ENCODE measurements around the gene NMNAT2.
"Not testable (repeated sequence)": the region's sequence is repeated elsewhere in the genome, so short reads cannot be mapped to it uniquely, and the experiment has no call there.

NMNAT2 gene

DNA sequence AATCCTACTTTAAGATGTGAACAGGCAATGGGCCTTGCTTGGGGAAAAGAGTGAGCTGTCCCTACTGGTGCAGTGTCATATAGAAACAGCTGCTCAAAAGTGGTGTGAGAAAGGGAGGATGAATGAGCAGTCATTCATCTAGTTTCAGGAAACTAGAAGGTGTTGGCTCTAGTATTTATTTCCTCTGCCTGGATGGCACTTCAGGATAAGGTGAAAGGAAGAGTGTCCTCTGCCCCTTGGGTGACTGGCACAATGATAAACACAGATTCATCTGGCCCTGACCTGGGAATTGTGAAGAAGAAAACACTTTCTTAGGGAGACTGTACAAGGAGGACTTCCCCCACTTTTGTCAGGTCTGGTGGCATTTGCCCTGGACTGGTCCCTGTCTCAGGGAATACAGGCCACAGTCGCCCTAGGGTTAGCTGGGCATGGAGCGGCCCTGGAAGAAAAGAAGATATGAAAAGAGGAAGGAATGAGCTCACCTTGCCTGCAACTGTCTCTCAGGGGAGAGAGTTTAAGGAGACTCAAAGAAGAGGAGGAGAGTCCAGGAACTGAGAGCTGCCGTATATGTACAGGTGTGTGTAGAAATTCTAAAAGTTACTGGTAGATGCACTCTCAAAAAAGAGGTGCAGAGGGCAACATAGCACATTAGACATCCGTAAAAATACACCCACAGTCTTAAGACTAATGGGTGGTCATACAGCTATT is 13.8 kb upstream of the NMNAT2 start:
- Histone ChIP-seq H3K27ac (ENCODE audit: low read depth, low read length, poor library complexity, severe bottlenecking) (no peak overlapping the region), H3F3A (ENCODE audit: insufficient read depth, low read length) (no peaks in the 10 kb centered on the region), H2AFZ (ENCODE audit: low read length) (no peak overlapping the region)

DNA sequence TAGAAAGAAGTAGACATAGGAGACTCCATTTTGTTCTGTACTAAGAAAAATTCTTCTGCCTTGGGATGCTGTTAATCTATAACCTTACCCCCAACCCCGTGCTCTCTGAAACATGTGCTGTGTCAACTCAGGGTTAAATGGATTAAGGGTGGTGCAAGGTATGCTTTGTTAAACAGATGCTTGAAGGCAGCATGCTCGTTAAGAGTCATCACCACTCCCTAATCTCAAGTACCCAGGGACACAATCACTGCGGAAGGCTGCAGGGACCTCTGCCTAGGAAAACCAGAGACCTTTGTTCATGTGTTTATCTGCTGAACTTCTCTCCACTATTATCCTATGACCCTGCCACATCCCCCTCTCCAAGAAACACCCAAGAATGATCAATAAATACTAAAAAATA is 9.4 kb upstream of the NMNAT2 start:
- not testable (repeated sequence) for H3K27me3 ChIP-seq (ENCODE audit: insufficient read depth, low read length); H3F3A ChIP-seq (ENCODE audit: insufficient read depth, low read length); H3K79me2 ChIP-seq (ENCODE audit: insufficient read depth, low read length); H3K36me3 ChIP-seq (ENCODE audit: insufficient read depth, low read length); H3K9ac ChIP-seq (ENCODE audit: low read length); H3K4me3 ChIP-seq (ENCODE audit: low read depth, low read length, poor library complexity, severe bottlenecking); H3K9me2 ChIP-seq (ENCODE audit: low read depth, low read length); H3K4me1 ChIP-seq (ENCODE audit: insufficient read depth, low read length, severe bottlenecking); H4K20me1 ChIP-seq (ENCODE audit: insufficient read depth, low read length); H3K9me3 ChIP-seq (ENCODE audit: low read length); H3K27ac ChIP-seq (ENCODE audit: low read depth, low read length, poor library complexity, severe bottlenecking); H2AFZ ChIP-seq (ENCODE audit: low read length); H3K4me2 ChIP-seq (ENCODE audit: low read length)

More for the DNA sequence above, 13.8 kb upstream of the NMNAT2 start:
- no peak overlapping the region for H3K4me2 ChIP-seq (ENCODE audit: low read length)
- H3K4me1 ChIP-seq (ENCODE audit: insufficient read depth, low read length, severe bottlenecking): no peaks in the 10 kb centered on the region
- TF ChIP-seq EZH2 (IDR thresholded peaks at IDR 0.05; ENCODE audit: borderline replicate concordance, low read length): no peak
- TF ChIP-seq, protein P1, sequence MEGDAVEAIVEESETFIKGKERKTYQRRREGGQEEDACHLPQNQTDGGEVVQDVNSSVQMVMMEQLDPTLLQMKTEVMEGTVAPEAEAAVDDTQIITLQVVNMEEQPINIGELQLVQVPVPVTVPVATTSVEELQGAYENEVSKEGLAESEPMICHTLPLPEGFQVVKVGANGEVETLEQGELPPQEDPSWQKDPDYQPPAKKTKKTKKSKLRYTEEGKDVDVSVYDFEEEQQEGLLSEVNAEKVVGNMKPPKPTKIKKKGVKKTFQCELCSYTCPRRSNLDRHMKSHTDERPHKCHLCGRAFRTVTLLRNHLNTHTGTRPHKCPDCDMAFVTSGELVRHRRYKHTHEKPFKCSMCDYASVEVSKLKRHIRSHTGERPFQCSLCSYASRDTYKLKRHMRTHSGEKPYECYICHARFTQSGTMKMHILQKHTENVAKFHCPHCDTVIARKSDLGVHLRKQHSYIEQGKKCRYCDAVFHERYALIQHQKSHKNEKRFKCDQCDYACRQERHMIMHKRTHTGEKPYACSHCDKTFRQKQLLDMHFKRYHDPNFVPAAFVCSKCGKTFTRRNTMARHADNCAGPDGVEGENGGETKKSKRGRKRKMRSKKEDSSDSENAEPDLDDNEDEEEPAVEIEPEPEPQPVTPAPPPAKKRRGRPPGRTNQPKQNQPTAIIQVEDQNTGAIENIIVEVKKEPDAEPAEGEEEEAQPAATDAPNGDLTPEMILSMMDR (IDR thresholded peaks at IDR 0.05; ENCODE audit: low read length): no peak
- H3K27me3 ChIP-seq (ENCODE audit: insufficient read depth, low read length): no peaks in the 10 kb centered on the region
- no peak overlapping the region for H3K4me3 ChIP-seq (ENCODE audit: low read depth, low read length, poor library complexity, severe bottlenecking)
- no peaks in the 10 kb centered on the region; the same call in 1 of the 2 replicates for H3K36me3 ChIP-seq (ENCODE audit: insufficient read depth, low read length)
- no peaks in the 10 kb centered on the region for H4K20me1 ChIP-seq (ENCODE audit: insufficient read depth, low read length)
- H3K9me2 ChIP-seq (ENCODE audit: low read depth, low read length): no peaks in the 10 kb centered on the region
- no peaks in the 10 kb centered on the region for H3K9me3 ChIP-seq (ENCODE audit: low read length)
- no peaks in the 10 kb centered on the region for H3K79me2 ChIP-seq (ENCODE audit: insufficient read depth, low read length)
- H3K9ac ChIP-seq (ENCODE audit: low read length): no peak overlapping the region

DNA sequence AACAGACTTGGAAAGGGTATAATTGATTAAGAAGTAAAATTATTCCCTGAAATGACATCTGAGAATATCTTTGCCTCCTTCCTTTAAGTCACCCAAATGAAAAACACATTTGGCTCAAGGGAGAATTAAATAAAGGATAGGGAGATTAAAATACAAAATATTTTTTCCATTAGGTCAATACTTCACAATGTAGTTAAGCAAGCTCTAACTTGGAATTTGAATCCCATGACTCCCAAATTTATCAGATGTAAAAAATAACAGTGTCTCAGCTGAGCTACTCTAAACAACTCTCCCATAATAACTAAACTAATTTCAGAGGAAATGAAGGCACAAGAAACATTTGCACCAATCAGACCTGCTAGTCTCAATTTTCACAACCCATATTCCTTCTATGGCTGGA is 6.5 kb upstream of the NMNAT2 start:
- Histone ChIP-seq H2AFZ (ENCODE audit: low read length) (no peak overlapping the region), H3K27ac (ENCODE audit: low read depth, low read length, poor library complexity, severe bottlenecking) (no peak overlapping the region), H3K36me3 (ENCODE audit: insufficient read depth, low read length) (no peaks in the 10 kb centered on the region; the same call in 1 of the 2 replicates), H3K79me2 (ENCODE audit: insufficient read depth, low read length) (no peaks in the 10 kb centered on the region), H3K9me2 (ENCODE audit: low read depth, low read length) (no peaks in the 10 kb centered on the region), H3K27me3 (ENCODE audit: insufficient read depth, low read length) (0 out of 2 replicates have a peak, but pooled peaks cover 3% of the 10 kb centered on the region), H3K9ac (ENCODE audit: low read length) (no peak overlapping the region), H3K4me2 (ENCODE audit: low read length) (no peak overlapping the region), H3K4me1 (ENCODE audit: insufficient read depth, low read length, severe bottlenecking) (no peaks in the 10 kb centered on the region), H3K4me3 (ENCODE audit: low read depth, low read length, poor library complexity, severe bottlenecking) (no peak overlapping the region), H3K9me3 (ENCODE audit: low read length) (no peaks in the 10 kb centered on the region), H3F3A (ENCODE audit: insufficient read depth, low read length) (no peaks in the 10 kb centered on the region), H4K20me1 (ENCODE audit: insufficient read depth, low read length) (no peaks in the 10 kb centered on the region)
- TF ChIP-seq, protein P1 (IDR thresholded peaks at IDR 0.05; ENCODE audit: low read length): no peak
- no peak for TF ChIP-seq EZH2 (IDR thresholded peaks at IDR 0.05; ENCODE audit: borderline replicate concordance, low read length)

DNA sequence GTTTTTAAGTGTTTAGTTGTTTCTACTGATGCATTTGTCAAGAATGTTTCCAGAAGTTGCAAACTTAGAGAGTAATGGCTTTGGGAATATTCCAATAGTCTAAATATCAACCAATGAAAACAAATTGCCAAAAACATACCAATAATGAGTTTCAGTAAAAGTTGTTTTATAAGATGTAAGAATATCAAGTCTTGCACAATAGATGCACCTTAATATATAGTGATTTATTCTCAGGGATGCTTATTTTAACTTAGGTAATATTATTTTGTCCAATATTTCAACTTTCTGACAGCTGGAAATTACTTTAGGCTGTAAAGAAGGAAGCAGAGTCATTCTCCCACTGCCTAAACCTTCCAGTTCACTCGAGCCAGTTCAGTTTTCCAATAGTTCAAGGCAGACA is 5.4 kb upstream of the NMNAT2 start:
- H2AFZ ChIP-seq (ENCODE audit: low read length): no peak overlapping the region
- no peak for TF ChIP-seq EZH2 (IDR thresholded peaks at IDR 0.05; ENCODE audit: borderline replicate concordance, low read length)
- TF ChIP-seq, protein P1 (IDR thresholded peaks at IDR 0.05; ENCODE audit: low read length): no peak
- H3K36me3 ChIP-seq (ENCODE audit: insufficient read depth, low read length): no peaks in the 10 kb centered on the region; the same call in 1 of the 2 replicates
- no peaks in the 10 kb centered on the region for H3K4me1 ChIP-seq (ENCODE audit: insufficient read depth, low read length, severe bottlenecking)
- H3K9me3 ChIP-seq (ENCODE audit: low read length): no peaks in the 10 kb centered on the region
- no peak overlapping the region for H3K4me3 ChIP-seq (ENCODE audit: low read depth, low read length, poor library complexity, severe bottlenecking)
- H3K9me2 ChIP-seq (ENCODE audit: low read depth, low read length): no peaks in the 10 kb centered on the region
- H3F3A ChIP-seq (ENCODE audit: insufficient read depth, low read length): no peaks in the 10 kb centered on the region
- no peaks in the 10 kb centered on the region for H3K79me2 ChIP-seq (ENCODE audit: insufficient read depth, low read length)
- H3K27me3 ChIP-seq (ENCODE audit: insufficient read depth, low read length): 0 out of 2 replicates have a peak, but pooled peaks cover 3% of the 10 kb centered on the region
- no peaks in the 10 kb centered on the region for H4K20me1 ChIP-seq (ENCODE audit: insufficient read depth, low read length)
- H3K4me2 ChIP-seq (ENCODE audit: low read length): no peak overlapping the region
- no peak overlapping the region for H3K9ac ChIP-seq (ENCODE audit: low read length)
- no peak overlapping the region for H3K27ac ChIP-seq (ENCODE audit: low read depth, low read length, poor library complexity, severe bottlenecking)

Measured in OCI-LY1 (cell line).